Caco-2 (cell line): Measurements from ENCODE around the gene PALLD. TPM values are rescaled to one million over a fixed set of nuclear protein-coding genes. Genes with fewer than 3 reads are reported as not detected.

Experiments
- BruUV-seq: library from RNA; stranded (reverse); fragments of 400-500 nt; replicated peaks from 2 replicates; lab custom pipeline; 2021; lab: Mats Ljungman, UMichigan
- CTCF ChIA-PET: fragments of 300-600 bp; sonication (Branson Sonifier 250); formaldehyde crosslinking; loops from one replicate; lab custom pipeline; 2022; ENCODE audit warnings: antibody characterized with exemption; lab: Charles Lee
- POLR2A ChIA-PET: fragments of 300-600 bp; sonication (Branson Sonifier 250); formaldehyde crosslinking; loops from one replicate; lab custom pipeline; 2022; ENCODE audit warnings: antibody characterized with exemption; lab: Charles Lee
- DNase-seq, 2 experiments: peaks; one replicate each; pipeline versions ENCODE4 v3.0.0 to v3.0.0-alpha.2; 2020 to 2022
- H3K27me3 ChIP-seq: replicated peaks from 2 replicates; pipeline ENCODE4 v1.6.0; 2011; ENCODE audit warnings: low read length; ENCODE audit not compliant: control insufficient read depth, insufficient read depth
- H3K36me3 ChIP-seq: 2 replicates; pipeline ENCODE4 v1.5.1; 2011; ENCODE audit warnings: low read length; ENCODE audit not compliant: control insufficient read depth, insufficient read depth
- H3K4me1 ChIP-seq: fragments of 250-450 bp; sonication (Bioruptor Pico); 2 replicates; pipeline ENCODE4 v1.5.1; 2020; ENCODE audit warnings: mild to moderate bottlenecking
- H3K4me3 ChIP-seq: 2 replicates; pipeline ENCODE4 v1.5.1; 2011; ENCODE audit warnings: low read depth, mild to moderate bottlenecking, control low read depth, low read length
- H3K9me3 ChIP-seq: fragments of 250-450 bp; sonication (Bioruptor Pico); 2 replicates; pipeline ENCODE4 v1.5.1; 2020; ENCODE audit warnings: mild to moderate bottlenecking, moderate library complexity
- H3K27ac Mint-ChIP-seq: one replicate; pipeline ENCODE4 v1.8.0; 2022; ENCODE audit warnings: mixed read lengths; ENCODE audit not compliant: unreplicated experiment
- H3K27me3 Mint-ChIP-seq: one replicate; pipeline ENCODE4 v1.8.0; 2022; ENCODE audit warnings: mixed read lengths; ENCODE audit not compliant: insufficient read depth, unreplicated experiment
- H3K36me3 Mint-ChIP-seq: one replicate; pipeline ENCODE4 v1.8.0; 2022; ENCODE audit warnings: mild to moderate bottlenecking, mixed read lengths; ENCODE audit not compliant: insufficient read depth, unreplicated experiment
- H3K4me1 Mint-ChIP-seq: one replicate; pipeline ENCODE4 v1.8.0; 2022; ENCODE audit warnings: low read depth, mixed read lengths; ENCODE audit not compliant: unreplicated experiment
- H3K4me3 Mint-ChIP-seq: one replicate; pipeline ENCODE4 v1.8.0; 2022; ENCODE audit warnings: mild to moderate bottlenecking, moderate library complexity, mixed read lengths; ENCODE audit not compliant: unreplicated experiment
- H3K9me3 Mint-ChIP-seq: one replicate; pipeline ENCODE4 v1.8.0; 2022; ENCODE audit warnings: mixed read lengths; ENCODE audit not compliant: unreplicated experiment
- CTCF ChIP-seq, 2 experiments: fragments of 200-600 bp in 1 of 2; IDR thresholded peaks; 1 replicate in 1 of 2; 2 replicates in 1 of 2; pipeline versions ENCODE4 v1.5.1 to v1.8.0; 2011 to 2022; ENCODE audit warnings: antibody characterized with exemption in 1 of 2, control low read depth in 1 of 2, inconsistent platforms in 1 of 2, low read depth in 1 of 2, low read length in 1 of 2, mild to moderate bottlenecking in 1 of 2, moderate library complexity in 1 of 2; ENCODE audit not compliant: insufficient read depth in 1 of 2, severe bottlenecking in 1 of 2, unreplicated experiment in 1 of 2
- intact Hi-C: fragments of 100-400 bp; cut with micrococcal nuclease; formaldehyde crosslinking; loops from one replicate; pipeline ENCODE4 v1.10.0; 2022; ENCODE audit not compliant: unreplicated experiment
- total RNA-seq: library from RNA; stranded (reverse); gene quantifications from 2 replicates; pipeline ENCODE4 v1.2.3, GENCODE V29; 2022

Gene PALLD
- total RNA-seq, 1 experiment from 2014 or later: 12.3 TPM

- BruUV-seq: no TSS peak
- Histone ChIP-seq H3K27me3 (no peaks in the 10 kb centered on the region), H3K4me1 (peaks cover 7% of the 10 kb centered on the region), H3K9me3 (no peaks in the 10 kb centered on the region), H3K4me3 (no peak overlapping the region), H3K36me3 (no peaks in the 10 kb centered on the region)
- POLR2A ChIA-PET: no interaction called here
- intact Hi-C loops: no loop called here
- Mint-ChIP-seq H3K4me3 (no peak overlapping the region), H3K9me3 (no peaks in the 10 kb centered on the region), H3K4me1 (peaks cover 7% of the 10 kb centered on the region), H3K36me3 (no peaks in the 10 kb centered on the region), H3K27me3 (no peaks in the 10 kb centered on the region), H3K27ac (no peak overlapping the region)
- no peak for DNase-seq
- CTCF ChIA-PET: no interaction called here
- no peak for TF ChIP-seq CTCF (IDR thresholded peaks at IDR 0.05; ENCODE audit: insufficient read depth in 1 of 2, low read depth in 1 of 2, low read length in 1 of 2, severe bottlenecking in 1 of 2, unreplicated experiment in 1 of 2)
Observed at GRCh38 chr4:168502861-168503260, 6.0 kb downstream of the PALLD start.

- intact Hi-C loops: no loop called here
- H3K27ac Mint-ChIP-seq: no peak overlapping the region
- peaks cover 7% of the 10 kb centered on the region for H3K4me1 Mint-ChIP-seq
- no peaks in the 10 kb centered on the region for H3K9me3 Mint-ChIP-seq
- Histone ChIP-seq H3K36me3 (no peaks in the 10 kb centered on the region), H3K4me1 (peaks cover 7% of the 10 kb centered on the region), H3K9me3 (no peaks in the 10 kb centered on the region), H3K4me3 (no peak overlapping the region), H3K27me3 (no peaks in the 10 kb centered on the region)
- no peaks in the 10 kb centered on the region for H3K36me3 Mint-ChIP-seq
- H3K4me3 Mint-ChIP-seq: no peak overlapping the region
- H3K27me3 Mint-ChIP-seq: no peaks in the 10 kb centered on the region
- POLR2A ChIA-PET: no interaction called here
- no peak for TF ChIP-seq CTCF (IDR thresholded peaks at IDR 0.05; ENCODE audit: insufficient read depth in 1 of 2, low read depth in 1 of 2, low read length in 1 of 2, severe bottlenecking in 1 of 2, unreplicated experiment in 1 of 2)
- no TSS peak for BruUV-seq
- DNase-seq: no peak
- CTCF ChIA-PET: no interaction called here
Observed at GRCh38 chr4:168503652-168504362, 7.0 kb downstream of the PALLD start.

GRCh38 chr4:168504526-168504925 lies 7.7 kb downstream of the PALLD start:
- CTCF ChIA-PET: no interaction called here
- no peaks in the 10 kb centered on the region for H3K9me3 ChIP-seq
- H3K36me3 ChIP-seq: no peaks in the 10 kb centered on the region

More at GRCh38 chr4:168504526-168504925, 7.7 kb downstream of the PALLD start:
- peaks cover 7% of the 10 kb centered on the region for H3K4me1 Mint-ChIP-seq
- no peak overlapping the region for H3K27ac Mint-ChIP-seq
- H3K4me3 Mint-ChIP-seq: no peak overlapping the region
- H3K27me3 ChIP-seq: no peaks in the 10 kb centered on the region
- H3K27me3 Mint-ChIP-seq: no peaks in the 10 kb centered on the region
- no peak for DNase-seq
- no peaks in the 10 kb centered on the region for H3K36me3 Mint-ChIP-seq
- TF ChIP-seq CTCF (IDR thresholded peaks at IDR 0.05; ENCODE audit: insufficient read depth in 1 of 2, low read depth in 1 of 2, low read length in 1 of 2, severe bottlenecking in 1 of 2, unreplicated experiment in 1 of 2): no peak
- no peak overlapping the region for H3K4me3 ChIP-seq
- H3K4me1 ChIP-seq: peaks cover 7% of the 10 kb centered on the region
- H3K9me3 Mint-ChIP-seq: no peaks in the 10 kb centered on the region
- POLR2A ChIA-PET: no interaction called here
- no TSS peak for BruUV-seq
- intact Hi-C loops: no loop called here
